PC-9 (cell line): Measurements from ENCODE around the gene GOLGA6L2. TPM values are rescaled to one million over a fixed set of nuclear protein-coding genes. Genes with fewer than 3 reads are reported as not detected.
"Not testable (repeated sequence)": the region's sequence is repeated elsewhere in the genome, so short reads cannot be mapped to it uniquely, and the experiment has no call there.

Experiments used
- BruUV-seq: library from RNA; stranded (reverse); fragments of 400-500 nt; replicated peaks from 2 replicates; lab custom pipeline; 2021; lab: Mats Ljungman, UMichigan
- CTCF ChIA-PET: fragments of 300-600 bp; sonication (Branson Sonifier 250); formaldehyde crosslinking; loops from one replicate; lab custom pipeline; 2022; ENCODE audit warnings: antibody characterized with exemption; lab: Charles Lee
- POLR2A ChIA-PET: fragments of 300-600 bp; sonication (Branson Sonifier 250); formaldehyde crosslinking; loops from one replicate; lab custom pipeline; 2022; ENCODE audit warnings: antibody characterized with exemption; ENCODE audit not compliant: unreplicated experiment; lab: Charles Lee
- DNase-seq, 2 experiments: peaks; one replicate each; pipeline versions ENCODE4 v3.0.0 to v3.0.0-alpha.2; 2015 to 2022; ENCODE audit warnings: mixed read lengths in 1 of 2
- H2AFZ ChIP-seq: fragments of 200-600 bp; sonication (generic); 2 replicates; pipeline ENCODE4 v1.8.1; 2017; ENCODE audit warnings: antibody characterized with exemption
- H3F3A ChIP-seq: fragments of 200-600 bp; sonication (generic); 2 replicates; pipeline ENCODE4 v1.8.1; 2017; ENCODE audit warnings: antibody characterized with exemption, mild to moderate bottlenecking, low read depth; ENCODE audit not compliant: insufficient read depth
- H3K27ac ChIP-seq: fragments of 200-600 bp; sonication (generic); 2 replicates; pipeline ENCODE4 v1.6.1; 2016; ENCODE audit warnings: mixed run types
- H3K27me3 ChIP-seq: fragments of 200-600 bp; sonication (generic); 2 replicates; pipeline ENCODE4 v1.6.1; 2016; ENCODE audit warnings: low read depth, mixed run types; ENCODE audit not compliant: insufficient read depth
- H3K36me3 ChIP-seq: fragments of 200-600 bp; sonication (generic); 2 replicates; pipeline ENCODE4 v1.6.1; 2016; ENCODE audit warnings: low read depth, mixed run types
- H3K4me1 ChIP-seq: fragments of 200-600 bp; sonication (generic); replicated peaks from 2 replicates; pipeline ENCODE4 v1.6.1; 2016; ENCODE audit warnings: mixed run types; ENCODE audit not compliant: insufficient read depth
- H3K4me2 ChIP-seq: fragments of 200-600 bp; sonication (generic); 2 replicates; pipeline ENCODE4 v1.6.1; 2017; ENCODE audit warnings: mixed run types
- H3K4me3 ChIP-seq: fragments of 200-600 bp; sonication (generic); 2 replicates; pipeline ENCODE4 v1.6.1; 2016; ENCODE audit warnings: mixed run types
- H3K79me2 ChIP-seq: fragments of 200-600 bp; sonication (generic); 2 replicates; pipeline ENCODE4 v1.6.1; 2017; ENCODE audit warnings: low read depth, mixed run types
- H3K9me2 ChIP-seq: fragments of 200-600 bp; sonication (generic); 2 replicates; pipeline ENCODE4 v1.8.1; 2017; ENCODE audit warnings: mild to moderate bottlenecking; ENCODE audit not compliant: insufficient read depth
- H3K9me3 ChIP-seq: fragments of 200-600 bp; sonication (generic); 2 replicates; pipeline ENCODE4 v1.8.1; 2016; ENCODE audit warnings: low read depth; ENCODE audit not compliant: insufficient read depth
- H4K20me1 ChIP-seq: fragments of 200-600 bp; sonication (generic); 2 replicates; pipeline ENCODE4 v1.8.1; 2017; ENCODE audit not compliant: insufficient read depth
- EZH2 ChIP-seq: fragments of 200-600 bp; sonication (generic); IDR thresholded peaks from 2 replicates; pipeline ENCODE4 v1.8.0; 2017; ENCODE audit warnings: antibody characterized with exemption, low read depth
- intact Hi-C: fragments of 100-400 bp; cut with micrococcal nuclease; formaldehyde crosslinking; loops from one replicate; pipeline ENCODE4 v1.10.0; 2022; ENCODE audit not compliant: unreplicated experiment
- total RNA-seq: library from RNA; stranded (reverse); gene quantifications from 2 replicates; pipeline ENCODE4 v1.2.3, GENCODE V29; 2021
- TF ChIP-seq, protein P1 (sequence below): fragments of 200-600 bp; sonication (generic); conservative IDR thresholded peaks from 2 replicates; pipeline ENCODE4 v1.6.1; 2017; ENCODE audit warnings: mixed run types, antibody characterized with exemption, mild to moderate bottlenecking, moderate library complexity

GOLGA6L2 gene
- total RNA-seq, 1 experiment from 2014 or later = not detected

DNA sequence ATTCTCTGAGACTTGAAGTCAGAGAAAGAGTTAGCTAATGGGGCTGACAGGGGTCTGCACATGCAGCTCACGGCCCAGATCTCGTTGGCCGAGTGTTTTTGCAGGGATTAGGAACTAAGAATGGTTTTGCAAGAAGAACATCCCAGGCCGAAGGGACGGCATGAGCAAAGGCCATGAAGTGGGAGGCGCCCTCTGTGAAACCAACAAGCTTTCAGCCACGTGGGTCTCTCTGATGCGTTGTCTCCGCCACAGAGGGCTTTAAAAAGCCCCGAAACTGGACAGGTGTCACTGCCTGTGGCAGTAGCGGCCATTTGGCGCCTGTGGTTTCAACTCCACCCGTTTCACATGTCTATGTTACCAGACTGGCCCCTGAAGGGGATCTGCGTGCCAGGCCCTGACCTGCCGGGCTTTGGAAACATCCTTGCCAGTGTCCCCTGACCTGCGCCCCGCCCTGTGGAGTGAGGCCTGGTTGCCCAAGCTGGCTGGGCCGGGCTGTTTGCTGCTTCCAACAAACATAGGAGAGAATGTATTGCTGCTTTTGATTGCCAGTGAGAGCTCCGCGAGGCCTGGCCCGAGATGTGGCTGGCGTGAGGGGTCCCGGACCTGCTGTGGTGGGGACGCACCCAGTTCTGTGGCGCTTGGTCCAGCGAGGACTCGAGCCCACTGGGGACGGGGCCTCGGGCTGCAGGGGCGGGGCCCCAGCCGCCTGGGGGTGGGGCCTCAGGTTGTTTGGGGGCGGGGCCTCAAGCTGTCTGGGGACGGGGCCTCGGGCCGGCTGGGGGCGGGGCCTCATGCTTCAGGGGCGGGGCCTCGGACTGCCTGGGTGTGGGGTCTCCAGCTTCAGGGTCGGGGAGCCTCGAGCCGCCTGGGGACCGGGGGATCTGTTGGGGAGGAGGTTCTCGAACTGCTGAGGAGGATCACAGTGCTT is 30.4 kb downstream of the GOLGA6L2 start:
- no peaks in the 10 kb centered on the region for H3K4me1 ChIP-seq
- H3K79me2 ChIP-seq = no peaks in the 10 kb centered on the region
- H3K9me3 ChIP-seq = no peaks in the 10 kb centered on the region
- TF ChIP-seq EZH2 = no peak
- TF ChIP-seq, protein P1, sequence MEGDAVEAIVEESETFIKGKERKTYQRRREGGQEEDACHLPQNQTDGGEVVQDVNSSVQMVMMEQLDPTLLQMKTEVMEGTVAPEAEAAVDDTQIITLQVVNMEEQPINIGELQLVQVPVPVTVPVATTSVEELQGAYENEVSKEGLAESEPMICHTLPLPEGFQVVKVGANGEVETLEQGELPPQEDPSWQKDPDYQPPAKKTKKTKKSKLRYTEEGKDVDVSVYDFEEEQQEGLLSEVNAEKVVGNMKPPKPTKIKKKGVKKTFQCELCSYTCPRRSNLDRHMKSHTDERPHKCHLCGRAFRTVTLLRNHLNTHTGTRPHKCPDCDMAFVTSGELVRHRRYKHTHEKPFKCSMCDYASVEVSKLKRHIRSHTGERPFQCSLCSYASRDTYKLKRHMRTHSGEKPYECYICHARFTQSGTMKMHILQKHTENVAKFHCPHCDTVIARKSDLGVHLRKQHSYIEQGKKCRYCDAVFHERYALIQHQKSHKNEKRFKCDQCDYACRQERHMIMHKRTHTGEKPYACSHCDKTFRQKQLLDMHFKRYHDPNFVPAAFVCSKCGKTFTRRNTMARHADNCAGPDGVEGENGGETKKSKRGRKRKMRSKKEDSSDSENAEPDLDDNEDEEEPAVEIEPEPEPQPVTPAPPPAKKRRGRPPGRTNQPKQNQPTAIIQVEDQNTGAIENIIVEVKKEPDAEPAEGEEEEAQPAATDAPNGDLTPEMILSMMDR = no peak
- no peak overlapping the region for H3K4me2 ChIP-seq
- no peak overlapping the region for H2AFZ ChIP-seq
- H3K9me2 ChIP-seq = no peaks in the 10 kb centered on the region
- POLR2A ChIA-PET = no interaction called here
- no peaks in the 10 kb centered on the region for H3F3A ChIP-seq
- BruUV-seq = no TSS peak
- H3K27ac ChIP-seq = no peak overlapping the region
- intact Hi-C loops = no loop called here
- H3K27me3 ChIP-seq = no peaks in the 10 kb centered on the region
- CTCF ChIA-PET = no interaction called here
- no peaks in the 10 kb centered on the region for H4K20me1 ChIP-seq
- no peaks in the 10 kb centered on the region for H3K36me3 ChIP-seq
- no peak overlapping the region for H3K4me3 ChIP-seq
- no peak for DNase-seq

DNA sequence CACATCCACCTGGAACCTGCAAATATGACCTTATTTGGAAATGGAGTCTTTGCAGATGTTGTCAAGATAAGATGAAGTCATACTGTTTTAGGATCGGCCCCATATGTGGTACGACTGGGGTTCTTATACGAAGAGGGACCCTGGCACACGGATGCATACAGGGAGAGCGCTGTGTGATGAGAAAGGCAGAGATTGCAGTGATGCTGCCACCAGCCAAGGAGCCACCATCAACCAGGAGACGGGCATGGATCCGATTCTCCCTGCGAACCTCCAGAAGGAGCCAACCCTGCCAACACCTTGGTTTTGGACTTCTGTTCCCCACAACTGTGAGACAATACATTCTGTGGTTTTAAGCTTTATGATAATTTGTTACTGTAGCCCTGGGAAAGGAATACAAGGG is 31.2 kb downstream of the GOLGA6L2 start:
- H4K20me1 ChIP-seq, H3K79me2 ChIP-seq, H3K4me2 ChIP-seq, H3K4me3 ChIP-seq, H3K36me3 ChIP-seq, POLR2A ChIA-PET, H3F3A ChIP-seq, H3K4me1 ChIP-seq, BruUV-seq, H3K27ac ChIP-seq, H3K9me3 ChIP-seq, H3K27me3 ChIP-seq, H3K9me2 ChIP-seq, DNase-seq, intact Hi-C loops, CTCF ChIA-PET, H2AFZ ChIP-seq: not testable (repeated sequence)

DNA sequence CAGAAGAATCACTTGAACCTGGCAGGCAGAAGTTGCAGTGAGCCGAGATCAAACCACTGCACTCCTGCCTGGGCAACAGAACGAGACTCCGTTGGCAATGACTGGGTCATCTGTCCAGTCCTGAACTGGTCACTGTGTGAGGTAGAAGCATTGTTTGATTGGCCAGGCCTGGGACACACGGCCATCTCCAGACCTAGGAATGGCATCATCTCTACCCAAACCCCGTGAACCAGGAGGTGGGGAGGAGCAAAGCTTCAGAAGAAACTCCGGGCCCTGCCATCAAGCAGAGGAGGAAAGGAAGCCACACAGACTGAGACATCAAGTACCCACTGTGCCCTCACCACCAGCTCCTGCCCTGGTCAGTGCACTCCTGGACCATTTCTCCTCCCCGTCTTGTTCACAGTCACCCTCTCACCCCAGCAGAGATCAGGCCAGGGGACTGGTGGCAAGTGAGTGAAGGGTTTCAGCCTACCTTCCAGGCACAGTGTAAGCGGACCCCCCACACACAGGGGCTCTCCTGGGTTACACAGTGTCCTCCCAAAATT is 31.6 kb downstream of the GOLGA6L2 start:
- Histone ChIP-seq H2AFZ (no peak overlapping the region), H3K79me2 (no peaks in the 10 kb centered on the region), H3F3A (no peaks in the 10 kb centered on the region), H4K20me1 (no peaks in the 10 kb centered on the region), H3K27me3 (peaks cover under 1% of the 10 kb centered on the region; the same call in 1 of the 2 replicates), H3K9me3 (no peaks in the 10 kb centered on the region), H3K36me3 (no peaks in the 10 kb centered on the region), H3K9me2 (no peaks in the 10 kb centered on the region), H3K4me2 (no peak overlapping the region), H3K27ac (no peak overlapping the region), H3K4me3 (no peak overlapping the region), H3K4me1 (no peaks in the 10 kb centered on the region)
- no peak for DNase-seq
- CTCF ChIA-PET = no interaction called here
- TF ChIP-seq, protein P1 = no peak
- TF ChIP-seq EZH2 = no peak
- BruUV-seq = no TSS peak
- POLR2A ChIA-PET = no interaction called here
- intact Hi-C loops = no loop called here

DNA sequence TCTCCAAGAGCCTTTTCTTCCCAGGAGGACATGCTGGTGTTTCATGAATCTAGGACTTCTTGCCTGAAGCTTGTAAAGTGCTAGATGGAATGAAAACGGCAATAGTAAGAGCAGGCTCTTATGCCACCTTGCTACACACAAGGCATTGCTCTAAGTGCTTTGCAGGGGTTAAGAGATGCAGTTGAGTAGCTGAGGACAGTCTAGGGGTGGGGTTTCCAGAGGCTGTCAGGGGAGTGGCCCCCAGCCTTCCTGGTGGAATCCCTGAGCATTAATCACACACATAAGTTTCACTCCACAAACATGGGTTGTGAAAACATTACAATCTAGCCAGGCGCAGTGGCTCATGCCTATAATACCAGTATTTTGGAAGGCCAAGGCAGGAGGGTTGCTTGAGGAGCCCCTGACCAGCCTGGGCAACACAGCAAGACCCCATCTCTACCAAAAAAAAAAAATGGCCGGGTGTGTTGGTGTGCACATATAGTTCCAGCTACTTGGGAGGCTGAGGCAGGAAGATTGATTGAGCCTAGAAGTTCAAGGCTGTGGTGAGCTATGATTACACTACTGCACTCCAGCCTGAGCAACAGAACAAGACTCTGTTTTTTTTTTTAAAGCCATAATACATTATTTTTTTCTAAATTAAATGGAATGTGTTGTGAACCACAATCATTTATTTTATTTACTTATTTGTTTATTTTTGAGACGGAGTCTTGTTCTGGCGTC is 34.0 kb downstream of the GOLGA6L2 start:
- BruUV-seq, DNase-seq, H3K4me2 ChIP-seq: not testable (repeated sequence)

More for the DNA sequence above, 34.0 kb downstream of the GOLGA6L2 start:
- H3K9me3 ChIP-seq, H3K79me2 ChIP-seq, H4K20me1 ChIP-seq, H3K27ac ChIP-seq, H3K4me1 ChIP-seq, intact Hi-C loops, H3K36me3 ChIP-seq, H3K4me3 ChIP-seq, H3K9me2 ChIP-seq, H3F3A ChIP-seq, POLR2A ChIA-PET, CTCF ChIA-PET, H2AFZ ChIP-seq: not testable (repeated sequence)
- peaks cover 17% of the 10 kb centered on the region; the same call in 1 of the 2 replicates for H3K27me3 ChIP-seq
